Coronary artery (tissue), 2 donors: Measurements from ENCODE around the gene KLRG1.

Experiments used
- DNase-seq: peaks from one replicate; pipeline ENCODE4 v3.0.0-alpha.2; 2017; ENCODE audit warnings: low spot score
- H3K27ac ChIP-seq, 2 donors: fragments of 200-600 bp; sonication (generic); one replicate each; pipeline ENCODE4 v1.5.1; 2016 to 2019
- H3K4me3 ChIP-seq: fragments of 200-600 bp; sonication (generic); 2 replicates; pipeline ENCODE4 v1.5.1; 2016; ENCODE audit warnings: mild to moderate bottlenecking, moderate library complexity
- TF ChIP-seq, protein P1 (sequence below): fragments of 200-600 bp; sonication (generic); IDR thresholded peaks from one replicate; pipeline ENCODE4 v1.5.1; 2019; ENCODE audit warnings: antibody characterized with exemption

KLRG1 gene

DNA sequence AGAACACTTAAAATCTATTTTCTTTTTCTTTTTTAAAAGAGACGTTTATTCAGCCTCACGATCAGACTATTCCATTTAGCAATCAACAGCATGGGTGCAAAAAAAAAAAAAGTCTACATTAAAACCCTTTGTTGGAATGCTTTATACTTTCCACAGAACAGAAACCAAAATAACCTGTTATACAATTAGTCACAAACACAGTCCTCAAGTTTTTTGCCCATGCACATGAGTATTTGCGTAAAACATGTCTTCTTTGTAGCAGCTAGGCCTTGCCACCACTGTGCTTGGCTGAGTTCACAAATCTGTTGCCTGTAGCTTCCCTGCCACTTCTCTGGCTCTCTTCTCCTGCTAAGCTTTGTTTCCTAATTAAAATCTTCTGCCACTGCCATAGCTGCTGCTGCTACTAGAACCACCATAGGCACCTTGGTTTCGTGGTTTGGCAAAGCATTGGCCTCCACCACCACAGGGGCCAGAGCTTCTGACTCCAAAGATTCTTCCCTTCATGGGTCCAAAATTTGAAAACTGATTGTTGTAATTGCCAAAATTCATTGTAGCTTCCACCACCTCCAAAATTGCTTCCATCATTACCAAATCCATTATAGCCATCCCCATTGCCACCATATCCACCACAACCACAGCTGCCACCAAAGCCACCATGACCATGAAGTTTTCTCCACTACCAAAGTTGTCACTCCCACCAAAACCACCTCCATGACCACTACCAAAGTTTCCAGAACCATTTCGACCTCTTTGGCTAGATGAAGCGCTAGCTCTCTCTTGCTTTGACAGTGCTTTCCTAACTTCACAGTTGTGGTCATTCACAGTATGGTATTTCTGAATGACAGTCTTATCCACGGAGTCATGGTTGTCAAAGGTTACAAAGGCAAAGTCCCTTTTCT, 38.1 kb downstream of the KLRG1 start:
- Histone ChIP-seq H3K4me3 (no peak overlapping the region), H3K27ac (no peak overlapping the region)
- DNase-seq = no peak
- TF ChIP-seq, protein P1, sequence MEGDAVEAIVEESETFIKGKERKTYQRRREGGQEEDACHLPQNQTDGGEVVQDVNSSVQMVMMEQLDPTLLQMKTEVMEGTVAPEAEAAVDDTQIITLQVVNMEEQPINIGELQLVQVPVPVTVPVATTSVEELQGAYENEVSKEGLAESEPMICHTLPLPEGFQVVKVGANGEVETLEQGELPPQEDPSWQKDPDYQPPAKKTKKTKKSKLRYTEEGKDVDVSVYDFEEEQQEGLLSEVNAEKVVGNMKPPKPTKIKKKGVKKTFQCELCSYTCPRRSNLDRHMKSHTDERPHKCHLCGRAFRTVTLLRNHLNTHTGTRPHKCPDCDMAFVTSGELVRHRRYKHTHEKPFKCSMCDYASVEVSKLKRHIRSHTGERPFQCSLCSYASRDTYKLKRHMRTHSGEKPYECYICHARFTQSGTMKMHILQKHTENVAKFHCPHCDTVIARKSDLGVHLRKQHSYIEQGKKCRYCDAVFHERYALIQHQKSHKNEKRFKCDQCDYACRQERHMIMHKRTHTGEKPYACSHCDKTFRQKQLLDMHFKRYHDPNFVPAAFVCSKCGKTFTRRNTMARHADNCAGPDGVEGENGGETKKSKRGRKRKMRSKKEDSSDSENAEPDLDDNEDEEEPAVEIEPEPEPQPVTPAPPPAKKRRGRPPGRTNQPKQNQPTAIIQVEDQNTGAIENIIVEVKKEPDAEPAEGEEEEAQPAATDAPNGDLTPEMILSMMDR = no peak

DNA sequence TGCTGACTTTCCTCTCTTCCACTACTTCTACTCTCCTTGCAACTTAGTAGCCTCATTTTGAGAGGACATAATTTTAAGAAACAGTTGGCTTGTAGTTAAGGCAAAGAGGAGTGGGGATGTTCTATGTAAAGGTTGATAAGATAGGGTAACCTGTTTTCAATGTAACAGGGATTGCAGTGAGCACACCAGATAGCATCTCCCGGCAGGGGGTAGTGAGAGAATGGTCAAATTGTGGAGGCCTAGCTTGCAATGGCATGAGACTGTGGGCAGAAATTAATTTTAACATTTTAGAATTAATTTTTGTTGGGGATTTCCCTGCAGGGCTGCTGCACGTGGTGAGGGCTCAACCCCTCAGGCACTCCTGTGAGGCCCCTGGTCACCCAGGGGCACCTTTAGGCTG, 41.4 kb downstream of the KLRG1 start:
- TF ChIP-seq, protein P1 = no peak
- Histone ChIP-seq H3K27ac (no peak overlapping the region), H3K4me3 (no peak overlapping the region)
- no peak for DNase-seq

GRCh38 chr12:9032202-9032964, 43.0 kb downstream of the KLRG1 start:
- DNase-seq = no peak
- TF ChIP-seq, protein P1 = no peak
- Histone ChIP-seq H3K27ac (no peak overlapping the region), H3K4me3 (no peak overlapping the region)

- H3K27ac ChIP-seq = no peak overlapping the region
- TF ChIP-seq, protein P1 = no peak
- no peak overlapping the region for H3K4me3 ChIP-seq
- DNase-seq = no peak
These were observed 44.0 kb downstream of the KLRG1 start for GRCh38 chr12:9033265-9033887.

- TF ChIP-seq, protein P1 = no peak
- DNase-seq = no peak
- H3K27ac ChIP-seq = no peak overlapping the region
- no peak overlapping the region for H3K4me3 ChIP-seq
These were observed 44.7 kb downstream of the KLRG1 start for GRCh38 chr12:9034095-9034494.

DNA sequence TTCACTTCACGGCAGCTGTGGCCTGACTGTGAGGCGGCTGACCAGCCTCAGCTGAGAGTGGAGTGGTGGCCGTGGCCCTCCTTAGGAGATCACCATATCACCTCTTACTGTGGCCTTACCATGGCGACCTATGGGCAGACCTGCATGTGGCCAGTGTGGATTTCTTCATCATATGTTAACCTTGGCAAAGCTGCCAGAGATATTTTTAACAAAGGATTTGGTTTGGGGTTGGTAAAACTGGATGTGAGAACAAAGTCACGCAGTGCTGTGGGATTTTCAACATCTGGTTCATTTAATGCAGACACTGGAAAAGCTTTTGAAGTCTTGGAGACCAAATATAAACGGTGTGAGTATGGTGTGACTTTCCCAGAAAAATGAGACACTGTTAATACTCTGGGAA, 46.9 kb downstream of the KLRG1 start:
- no peak for DNase-seq
- H3K4me3 ChIP-seq = no peak overlapping the region
- TF ChIP-seq, protein P1 = no peak
- no peak overlapping the region for H3K27ac ChIP-seq
